ENCODE data around the gene SRRM1.

The SRRM1 gene

DNA sequence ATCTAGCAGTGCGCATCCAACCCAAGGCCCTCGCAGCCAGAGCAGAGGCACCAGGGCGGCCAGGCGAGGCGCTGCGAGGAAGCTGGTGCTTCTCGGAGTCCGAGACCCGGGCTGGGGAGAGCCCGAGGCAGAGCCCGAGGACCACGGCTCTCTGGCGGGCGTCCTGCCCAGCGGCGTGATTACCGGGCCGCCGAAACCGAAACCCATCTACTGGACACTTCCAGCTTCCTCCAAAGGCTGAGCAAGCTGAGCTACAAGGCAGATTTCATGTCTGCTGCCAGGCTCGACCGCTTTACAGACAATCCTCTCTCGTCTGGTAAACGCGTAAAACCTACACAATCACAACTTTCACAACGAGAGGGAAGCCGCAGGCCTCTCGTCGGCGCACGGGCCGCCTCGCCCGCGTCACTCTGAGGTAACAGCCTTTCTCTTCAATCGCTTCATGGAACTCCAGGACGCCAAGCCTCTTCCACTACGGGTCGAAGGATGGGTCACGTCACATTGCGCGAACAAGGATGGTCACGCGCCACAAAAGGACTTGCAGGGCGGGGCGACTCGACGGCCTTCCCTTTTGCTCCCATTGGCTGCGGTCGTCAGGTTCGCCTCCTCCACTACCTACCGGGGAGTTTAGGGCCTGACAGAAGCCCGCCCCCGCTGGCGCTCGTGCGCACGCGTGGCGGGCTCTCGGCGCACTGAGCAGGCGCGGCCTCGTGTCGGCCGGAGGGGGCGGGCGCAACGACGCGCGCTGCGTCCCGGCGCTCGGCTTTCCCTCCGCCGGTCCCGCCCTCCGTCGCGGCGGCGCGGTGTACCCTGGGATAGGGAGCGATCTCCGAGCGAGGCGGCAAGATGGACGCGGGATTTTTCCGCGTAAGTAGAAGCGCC lies at the start of gene SRRM1:
Gene SRRM1 (plus strand): TSS at position 822 of the 882 bp plus-strand sequence. CDS start 25 bp downstream, at position 847.
- DNase-seq: peak; percentile 100

GRCh38 chr1:24594328-24594598 lies 48.8 kb upstream of the SRRM1 start:
- no peak for DNase-seq

GRCh38 chr1:24596401-24596880 lies 46.7 kb upstream of the SRRM1 start:
- DNase-seq: no peak

GRCh38 chr1:24599265-24599664 lies 43.8 kb upstream of the SRRM1 start:
- DNase-seq: no peak

DNA sequence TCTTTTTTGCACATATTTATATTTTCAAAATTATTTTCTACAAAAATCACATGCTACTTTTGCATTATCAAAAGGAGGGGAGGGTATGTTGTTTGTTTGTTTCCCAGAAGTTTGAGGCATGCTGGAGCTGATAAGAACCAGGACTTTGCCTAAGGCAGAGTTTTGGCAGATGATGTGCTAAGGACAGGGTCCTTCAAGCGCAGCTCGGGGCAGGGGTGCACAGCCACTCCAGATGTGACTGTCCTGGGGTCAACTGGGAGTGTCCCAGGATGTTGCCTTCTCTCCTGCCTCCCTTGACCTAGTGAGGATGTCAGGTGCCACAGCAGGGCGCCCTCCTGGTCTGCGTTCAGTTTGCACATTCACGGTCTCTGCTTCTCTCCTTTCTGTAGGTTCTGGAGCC lies 42.6 kb upstream of the SRRM1 start:
- DNase-seq: no peak

DNA sequence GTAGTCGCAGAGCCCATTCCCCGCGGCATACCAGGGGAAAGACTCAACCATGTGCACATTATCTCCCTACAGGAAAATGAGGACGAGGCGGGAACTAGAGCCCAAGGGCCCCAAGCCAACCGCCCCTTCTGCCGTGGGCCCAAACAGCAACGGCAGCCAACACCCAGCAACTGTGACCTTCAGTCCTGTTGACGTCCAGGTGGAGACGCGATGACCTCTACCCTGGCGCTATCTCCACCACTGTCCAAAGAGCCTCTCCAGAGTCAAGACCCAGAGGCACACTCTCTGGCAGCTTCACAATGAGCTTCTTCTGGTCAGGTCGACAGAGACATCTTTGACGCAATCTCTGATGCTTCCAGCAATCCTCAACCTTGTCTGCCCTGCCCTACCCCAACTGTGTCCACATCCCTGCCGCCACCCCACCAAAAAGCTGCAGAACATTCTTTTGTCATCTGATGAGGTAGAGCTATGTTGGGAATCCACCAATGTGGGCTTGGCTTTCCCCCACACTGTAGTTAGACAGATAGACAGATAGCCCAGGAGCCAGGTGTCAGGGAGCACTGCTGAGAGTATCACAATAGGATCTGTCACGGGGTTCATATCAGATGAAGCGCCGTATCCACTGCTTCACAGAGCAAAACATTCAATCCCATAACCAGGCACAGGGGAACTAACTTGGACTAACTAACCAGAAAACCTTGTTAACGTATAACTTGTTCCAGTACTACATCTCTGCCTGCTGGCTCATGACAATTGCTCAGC lies 37.4 kb upstream of the SRRM1 start:
- no peak for DNase-seq

DNA sequence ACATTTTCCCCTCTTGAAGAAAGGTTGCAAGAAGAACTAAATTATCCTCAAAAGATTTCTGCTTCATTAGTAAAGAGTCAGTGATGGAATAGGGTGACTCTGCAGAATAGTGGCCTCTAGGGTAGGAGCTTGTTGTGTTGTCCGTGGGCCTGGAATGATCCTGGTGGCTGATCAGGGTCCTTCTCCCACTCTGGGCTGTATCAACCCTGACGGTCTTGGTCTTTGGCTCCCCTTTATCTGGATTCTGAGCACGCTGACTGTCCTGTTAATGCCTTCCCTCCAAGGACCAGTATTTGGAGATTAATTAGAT lies 36.9 kb upstream of the SRRM1 start:
- DNase-seq: no peak

DNA sequence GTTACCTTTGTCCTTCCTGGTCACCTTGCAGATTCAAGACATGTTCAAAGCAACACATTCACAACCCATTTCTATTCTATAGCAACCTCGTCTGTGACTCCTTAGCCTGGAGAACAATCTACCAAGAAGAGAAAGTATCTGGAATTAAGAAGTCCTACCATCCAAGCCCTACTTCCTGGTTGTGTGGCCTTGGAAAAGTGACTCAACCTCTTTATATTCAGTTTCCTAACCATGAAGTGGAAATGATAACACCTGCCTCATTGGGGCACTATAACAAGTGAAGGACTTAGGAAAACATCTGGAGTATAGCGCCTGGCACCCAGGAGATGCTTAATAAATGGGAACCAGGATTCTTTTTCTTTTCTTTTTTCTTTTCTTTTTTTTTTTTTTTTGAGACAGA lies 36.5 kb upstream of the SRRM1 start:
- no peak for DNase-seq

DNA sequence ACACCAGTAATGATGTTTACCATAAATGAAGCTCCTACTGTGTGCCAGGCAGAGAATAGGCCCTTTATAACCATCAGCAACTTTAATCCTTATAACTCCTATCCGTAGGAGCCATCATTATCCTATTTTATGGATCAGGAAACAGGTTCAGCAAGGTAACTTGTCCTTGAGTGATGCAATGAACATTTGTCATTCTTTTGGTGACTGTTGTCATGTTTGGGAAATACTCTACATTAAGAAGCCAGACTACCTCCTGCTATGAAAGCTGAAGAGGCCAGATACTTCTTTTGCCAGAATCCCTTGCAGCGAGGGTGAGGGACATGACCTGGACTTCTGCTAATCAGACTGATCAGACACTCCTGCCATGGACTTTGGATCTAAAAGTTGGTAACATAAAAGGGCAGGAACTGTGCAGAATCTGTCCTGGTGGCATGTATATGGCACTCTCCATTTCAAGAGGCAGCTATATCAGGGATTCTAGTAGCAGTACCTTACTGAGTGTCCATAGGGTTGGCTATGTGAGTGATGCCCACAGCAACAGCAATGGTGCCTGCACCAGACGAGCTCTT lies 33.1 kb upstream of the SRRM1 start:
- no peak for DNase-seq

DNA sequence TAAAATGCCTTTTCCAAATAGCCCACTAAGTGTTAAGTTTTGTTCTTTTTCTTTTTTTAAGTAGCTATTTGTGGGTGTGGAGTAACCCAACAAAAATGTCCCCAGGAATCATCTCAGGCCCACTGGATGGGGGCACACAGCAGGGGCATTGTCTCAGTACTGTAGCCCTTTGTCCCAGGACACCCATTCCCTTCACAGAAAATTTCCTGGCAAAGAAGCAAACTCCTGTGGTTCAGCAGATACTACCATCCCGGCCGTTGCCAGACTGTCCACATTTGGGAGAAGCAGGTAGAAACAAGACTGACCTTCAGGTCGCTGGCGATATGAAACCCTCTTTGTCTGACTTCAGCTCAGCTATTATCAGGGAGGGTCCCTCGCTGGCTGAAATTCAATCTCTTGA lies 23.7 kb upstream of the SRRM1 start:
- DNase-seq: no peak

GRCh38 chr1:24620678-24621077 lies 22.4 kb upstream of the SRRM1 start:
- DNase-seq: no peak

- no peak for DNase-seq
These were observed 22.0 kb upstream of the SRRM1 start for GRCh38 chr1:24621121-24621520.

DNA sequence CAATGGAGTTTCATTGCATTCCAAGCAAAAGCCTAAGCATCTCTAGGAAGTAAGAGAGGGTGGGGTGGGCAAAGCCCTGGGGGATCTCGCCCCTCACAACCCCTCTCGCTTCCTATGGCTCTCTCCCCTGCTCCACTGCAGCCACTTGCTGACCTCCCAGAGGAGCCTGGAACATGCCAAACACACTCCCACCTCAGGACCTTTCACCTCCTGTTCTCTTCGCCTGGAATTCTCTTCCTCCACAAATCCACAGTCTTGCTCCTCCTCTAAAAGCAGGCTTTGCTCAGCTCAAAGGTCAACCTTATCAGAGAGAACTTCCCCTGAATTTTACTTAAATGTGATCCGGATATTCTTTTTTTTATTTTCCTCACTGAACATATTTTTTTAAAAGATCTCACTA lies 20.9 kb upstream of the SRRM1 start:
- no peak for DNase-seq

DNA sequence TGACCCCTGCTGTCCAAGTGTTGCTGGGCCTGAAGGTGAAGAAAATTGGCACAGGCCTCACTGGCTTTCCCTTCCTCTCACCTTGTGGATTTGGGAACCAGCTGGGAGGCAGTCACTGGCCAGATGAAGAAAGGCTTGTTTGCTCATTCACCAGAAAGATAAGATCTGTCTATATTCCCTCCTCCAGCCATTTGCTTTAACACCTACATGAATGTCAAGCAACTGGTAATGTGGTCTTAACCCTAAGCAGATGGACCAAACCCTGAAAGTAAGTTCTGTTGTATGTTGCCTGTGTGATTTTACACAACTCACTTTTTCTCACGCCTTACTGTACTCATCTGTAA lies 10.3 kb upstream of the SRRM1 start:
- no peak for DNase-seq

DNA sequence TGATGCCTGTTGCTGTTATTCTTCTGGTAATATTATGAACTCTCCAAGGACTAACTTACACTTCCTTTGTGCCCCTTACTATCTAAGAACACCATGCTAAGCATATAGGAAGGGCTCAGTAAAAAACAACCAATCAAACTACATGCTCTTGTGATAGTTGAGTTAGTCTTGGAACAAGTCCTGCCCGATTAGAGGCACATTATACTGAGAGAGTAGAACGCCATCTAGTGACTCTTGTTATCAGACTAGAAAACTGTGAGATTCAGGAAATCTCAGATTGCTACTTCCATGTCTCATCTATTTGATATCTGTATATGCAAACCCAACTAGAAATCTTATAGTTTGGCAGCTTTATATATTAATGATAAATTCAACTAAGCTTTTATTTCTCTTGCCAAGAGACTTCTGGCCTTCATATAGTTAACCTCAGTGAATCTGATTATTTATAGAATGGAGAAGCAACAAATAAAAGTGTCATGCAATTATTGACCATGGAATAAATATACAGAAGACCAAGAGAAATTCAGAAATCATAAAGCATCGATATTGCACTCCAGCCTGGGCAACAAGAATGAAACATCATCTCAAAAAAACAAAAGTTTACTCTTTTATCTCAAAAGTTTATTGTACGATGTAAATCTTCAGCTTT lies 7.8 kb upstream of the SRRM1 start:
- peak; percentile 73 for DNase-seq

- DNase-seq: no peak
These were observed 6.3 kb upstream of the SRRM1 start for GRCh38 chr1:24636661-24637357.

DNA sequence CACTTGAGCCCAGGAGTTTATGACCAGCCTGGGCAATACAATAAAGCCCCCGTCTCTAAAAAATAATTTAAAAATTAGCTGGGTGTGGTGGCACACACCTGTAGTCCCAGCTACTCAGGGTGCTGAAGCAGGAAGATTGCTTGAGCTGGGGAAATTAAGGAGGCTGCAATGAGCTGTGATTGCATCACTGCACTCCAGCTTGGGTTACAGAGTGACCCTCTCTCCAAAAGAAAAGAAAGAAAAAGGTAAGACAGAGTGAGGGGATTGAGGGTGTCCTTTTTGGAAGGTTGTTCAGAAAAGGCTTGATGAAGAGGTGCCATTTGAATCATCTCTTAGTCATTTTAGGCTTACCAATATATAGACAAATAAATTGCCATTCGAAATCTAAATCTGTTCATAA lies 4.0 kb upstream of the SRRM1 start:
- no peak for DNase-seq

- DNase-seq: no peak
These were observed 3.2 kb upstream of the SRRM1 start for GRCh38 chr1:24639881-24640280.

DNA sequence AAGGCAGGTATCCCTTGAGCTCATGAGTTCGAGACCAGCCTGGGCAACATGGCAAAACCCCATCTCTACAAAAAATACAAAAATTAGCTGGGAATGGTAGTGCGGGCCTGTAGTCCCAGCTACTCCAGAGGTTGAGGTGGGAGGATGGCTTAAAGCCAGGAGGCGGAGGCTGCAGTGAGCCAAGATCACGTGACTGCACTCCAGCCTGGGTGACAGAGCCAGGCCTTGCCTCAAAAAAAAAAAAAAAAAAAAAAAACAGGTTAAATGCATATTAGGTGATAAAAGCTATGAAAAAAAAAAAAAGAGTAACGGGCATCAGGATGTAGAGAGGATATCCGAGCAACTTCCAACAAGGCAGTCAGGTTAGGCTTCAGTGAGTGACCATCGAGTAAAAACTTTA lies 2.8 kb upstream of the SRRM1 start:
- DNase-seq: no peak

- DNase-seq: peak; percentile 39
These were observed 1.4 kb upstream of the SRRM1 start for GRCh38 chr1:24641646-24642151.

DNA sequence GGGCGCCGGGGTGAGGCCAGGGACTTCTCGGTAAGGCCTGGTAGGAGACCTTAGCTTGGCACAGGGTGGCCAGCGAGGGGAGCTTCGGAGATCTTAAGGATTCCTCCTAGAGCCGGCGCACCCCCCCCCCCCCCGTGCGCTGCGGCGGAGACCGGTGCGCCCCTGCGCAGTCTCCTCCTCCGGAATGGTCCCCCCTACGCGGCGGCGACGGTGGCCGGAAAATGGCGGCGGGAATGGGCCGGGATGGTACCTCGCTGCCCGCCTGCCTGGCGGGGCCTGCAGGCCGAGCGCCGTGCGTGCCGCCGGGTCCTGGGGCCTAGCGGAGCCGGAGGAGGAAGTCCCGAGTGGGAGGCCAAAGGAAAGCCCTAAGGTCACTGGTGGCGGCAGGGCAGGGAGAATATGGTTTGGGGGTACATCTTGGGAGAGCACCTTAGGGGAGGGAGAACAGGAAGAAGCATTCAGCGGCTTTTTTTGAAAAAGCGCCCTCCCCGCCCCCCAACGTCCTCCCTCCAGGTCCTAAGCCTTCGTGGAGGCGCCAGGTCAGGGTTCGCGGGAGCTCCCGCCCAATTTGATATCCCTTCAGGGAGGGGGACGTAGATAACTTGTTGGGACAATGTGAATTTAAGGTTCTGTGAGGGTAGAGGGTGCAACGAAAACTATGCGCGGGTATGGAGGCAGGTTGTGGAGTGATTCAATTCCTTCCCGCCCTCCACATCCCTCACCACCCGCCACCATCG lies 429 bp downstream of the SRRM1 start:
- DNase-seq: no peak

- no peak for DNase-seq
These were observed 940 bp downstream of the SRRM1 start for GRCh38 chr1:24644100-24644384.
